SK-N-SH (cell line): Measurements from ENCODE around the gene ZNF79. TPM values are rescaled to one million over a fixed set of nuclear protein-coding genes. Genes with fewer than 3 reads are reported as not detected.

ENCODE experiments used
- CTCF ChIA-PET: fragments of 300-600, 350-600 bp; formaldehyde crosslinking; extraction: SDS; loops from one replicate; lab custom pipeline; 2021; lab: Yijun Ruan, JAX
- POLR2A ChIA-PET: fragments of 350-600 bp; sonication (Branson Sonifier 250); formaldehyde crosslinking; extraction: SDS; loops from one replicate; lab custom pipeline; 2020; ENCODE audit warnings: antibody characterized with exemption, inconsistent platforms; lab: Yijun Ruan, JAX
- DNase-seq: peaks from one replicate; pipeline ENCODE4 v3.0.0; 2012
- H2AFZ ChIP-seq: fragments of 200-600 bp; sonication (generic); 2 replicates; pipeline ENCODE4 v1.8.1; 2016; ENCODE audit warnings: antibody characterized with exemption, mild to moderate bottlenecking, low read depth
- H3F3A ChIP-seq: fragments of 200-600 bp; sonication (generic); replicated peaks from 2 replicates; pipeline ENCODE3; 2016; ENCODE audit warnings: antibody characterized with exemption, mild to moderate bottlenecking; ENCODE audit not compliant: insufficient read depth
- H3K27ac ChIP-seq, 2 experiments: fragments of 200-500 bp in 1 of 2; fragments of 200-600 bp in 1 of 2; sonication (Bioruptor generic) in 1 of 2; sonication (generic), shearing (Covaris generic) in 1 of 2; 2 replicates each; pipeline versions ENCODE4 v1.5.1 to v1.6.1; 2014 to 2016; ENCODE audit warnings: low read depth in 2 of 2, inconsistent platforms in 1 of 2, low read length in 1 of 2, mild to moderate bottlenecking in 1 of 2, mixed read lengths in 1 of 2
- H3K27me3 ChIP-seq: fragments of 200-600 bp; sonication (generic), shearing (Covaris generic); 2 replicates; pipeline ENCODE4 v1.6.1; 2016; ENCODE audit warnings: mixed run types; ENCODE audit not compliant: insufficient read depth
- H3K36me3 ChIP-seq, 2 experiments: fragments of 200-500 bp in 1 of 2; fragments of 200-600 bp in 1 of 2; sonication (Bioruptor generic) in 1 of 2; sonication (generic) in 1 of 2; replicated peaks in 1 of 2; 2 replicates each; pipeline versions ENCODE3 to v1.5.1; 2014 to 2016; ENCODE audit warnings: low read length in 1 of 2, mild to moderate bottlenecking in 1 of 2; ENCODE audit not compliant: insufficient read depth in 2 of 2, control insufficient read depth in 1 of 2
- H3K4me1 ChIP-seq, 2 experiments: fragments of 200-500 bp in 1 of 2; fragments of 200-600 bp in 1 of 2; sonication (Bioruptor generic) in 1 of 2; sonication (generic), shearing (Covaris generic) in 1 of 2; 2 replicates each; pipeline versions ENCODE4 v1.5.1 to v1.6.1; 2014 to 2016; ENCODE audit warnings: low read depth in 1 of 2, low read length in 1 of 2, mixed run types in 1 of 2; ENCODE audit not compliant: insufficient read depth in 2 of 2, control insufficient read depth in 1 of 2
- H3K4me2 ChIP-seq: fragments of 200-600 bp; sonication (generic), shearing (Covaris generic); 2 replicates; pipeline ENCODE4 v1.6.1; 2017; ENCODE audit warnings: mixed run types
- H3K4me3 ChIP-seq, 2 experiments: fragments of 200-500 bp in 1 of 2; fragments of 200-600 bp in 1 of 2; sonication (Bioruptor generic) in 1 of 2; sonication (generic), shearing (Covaris generic) in 1 of 2; 2 replicates each; pipeline versions ENCODE4 v1.5.1 to v1.8.1; 2014 to 2016; ENCODE audit warnings: low read depth in 2 of 2, inconsistent platforms in 1 of 2, low read length in 1 of 2, mild to moderate bottlenecking in 1 of 2, mixed read lengths in 1 of 2, moderate library complexity in 1 of 2
- H3K79me2 ChIP-seq: fragments of 200-600 bp; sonication (generic); 2 replicates; pipeline ENCODE4 v1.8.1; 2017; ENCODE audit warnings: mild to moderate bottlenecking; ENCODE audit not compliant: insufficient read depth
- H3K9ac ChIP-seq: fragments of 200-600 bp; sonication (generic); 2 replicates; pipeline ENCODE4 v1.6.1; 2017; ENCODE audit warnings: mixed run types
- H3K9me2 ChIP-seq: fragments of 200-600 bp; sonication (generic); 2 replicates; pipeline ENCODE4 v1.6.1; 2017; ENCODE audit warnings: mixed run types
- H3K9me3 ChIP-seq: fragments of 200-600 bp; sonication (generic); 2 replicates; pipeline ENCODE4 v1.6.1; 2017; ENCODE audit warnings: mixed run types, mild to moderate bottlenecking, moderate library complexity
- H4K20me1 ChIP-seq: fragments of 200-600 bp; sonication (generic); 2 replicates; pipeline ENCODE4 v1.6.1; 2017; ENCODE audit warnings: mild to moderate bottlenecking, mixed run types; ENCODE audit not compliant: insufficient read depth
- CHD2 ChIP-seq: fragments of 150-350 bp; IDR thresholded peaks from 2 replicates; pipeline ENCODE4 v1.6.1; 2018; ENCODE audit warnings: low read length; ENCODE audit not compliant: partially characterized antibody
- ELF1 ChIP-seq: IDR thresholded peaks from 2 replicates; pipeline ENCODE4 v1.4.0; 2012
- EZH2phosphoT487 ChIP-seq: fragments of 200-600 bp; sonication (generic); IDR thresholded peaks from 2 replicates; pipeline ENCODE4 v1.6.1; 2017; ENCODE audit warnings: low read depth, mixed run types, mild to moderate bottlenecking, antibody characterized with exemption, moderate library complexity, borderline replicate concordance
- FOXM1 ChIP-seq: IDR thresholded peaks from 2 replicates; pipeline ENCODE4 v1.4.0; 2012; ENCODE audit warnings: low read depth, mild to moderate bottlenecking
- GABPA ChIP-seq: IDR thresholded peaks from 2 replicates; pipeline ENCODE4 v1.4.0; 2012; ENCODE audit warnings: low read depth, mild to moderate bottlenecking
- JUND ChIP-seq: IDR thresholded peaks from 2 replicates; pipeline ENCODE4 v1.4.0; 2012
- MXI1 ChIP-seq: IDR thresholded peaks from 2 replicates; pipeline ENCODE4 v1.6.1; 2012; ENCODE audit warnings: mild to moderate bottlenecking, low read depth, low read length, improper control_type of control experiment
- RXRA ChIP-seq: IDR thresholded peaks from 2 replicates; pipeline ENCODE4 v1.4.0; 2012; ENCODE audit warnings: low read depth, mild to moderate bottlenecking, borderline replicate concordance
- SMC3 ChIP-seq: IDR thresholded peaks from 2 replicates; pipeline ENCODE4 v1.6.1; 2012; ENCODE audit warnings: low read depth, low read length, improper control_type of control experiment
- TEAD4 ChIP-seq: IDR thresholded peaks from 2 replicates; pipeline ENCODE4 v1.4.0; 2012; ENCODE audit warnings: mild to moderate bottlenecking, borderline replicate concordance; ENCODE audit not compliant: insufficient read depth
- YY1 ChIP-seq: IDR thresholded peaks from 2 replicates; pipeline ENCODE4 v1.4.0; 2012; ENCODE audit warnings: low read depth, mild to moderate bottlenecking
- WGBS: methylation state at CpG from one replicate; pipeline ENCODE4 v1.1.6; 2017; ENCODE audit warnings: low lambda C conversion rate; 5-methylcytosine and 5-hydroxymethylcytosine counted together
- polyA plus RNA-seq, 3 experiments: library from polyadenylated mRNA; depleted of rRNA; stranded (reverse); fragments of >200 nt; gene quantifications; 2 replicates each; pipeline ENCODE4 v1.2.3, GENCODE V29; 2012
- TF ChIP-seq, protein P1 (sequence below): fragments of 200-600 bp; sonication (generic); IDR thresholded peaks from 2 replicates; pipeline ENCODE4 v1.6.1; 2017; ENCODE audit warnings: antibody characterized with exemption, mild to moderate bottlenecking, moderate library complexity
- TF ChIP-seq, protein P2 (sequence below): IDR thresholded peaks from 2 replicates; pipeline ENCODE4 v1.6.1; 2012; ENCODE audit warnings: mild to moderate bottlenecking, low read depth, low read length, moderate library complexity
- TF ChIP-seq, protein P3 (sequence below): fragments of 150-350 bp; IDR thresholded peaks from 2 replicates; pipeline ENCODE4 v1.6.1; 2016; ENCODE audit warnings: mild to moderate bottlenecking, low read depth, low read length
- TF ChIP-seq, protein P4 (sequence below): IDR thresholded peaks from 2 replicates; pipeline ENCODE4 v1.4.0; 2012; ENCODE audit warnings: low read depth

ZNF79 gene
- polyA plus RNA-seq, 1 of the 3 experiments (the other 2 are of a cell fraction) = 4.6 TPM

DNA sequence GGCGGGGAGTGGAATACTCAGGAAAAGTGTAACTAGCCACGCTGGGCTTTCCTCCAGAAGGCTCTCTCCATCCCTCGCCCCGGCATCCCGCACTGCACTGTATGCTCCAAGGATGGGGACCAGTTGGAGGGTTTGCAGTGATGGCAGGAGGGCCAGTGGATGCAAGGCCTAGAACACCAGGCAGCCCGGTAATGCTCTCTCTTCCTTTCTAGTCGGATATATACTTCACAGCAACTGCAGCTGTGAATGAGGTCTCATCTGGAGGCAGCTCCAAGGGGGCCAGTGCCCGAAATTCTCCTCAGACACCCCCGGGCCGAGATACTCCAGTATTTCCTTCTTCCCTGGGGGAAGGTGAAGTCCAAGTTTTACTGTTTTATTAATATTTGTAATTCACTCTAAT lies 37.2 kb upstream of the ZNF79 start:
- no peaks in the 10 kb centered on the region for H3K36me3 ChIP-seq
- no peaks in the 10 kb centered on the region for H3K27me3 ChIP-seq
- CTCF ChIA-PET = no interaction called here
- H3K4me2 ChIP-seq = no peak overlapping the region
- H3K9me3 ChIP-seq = no peaks in the 10 kb centered on the region
- no peaks in the 10 kb centered on the region for H3K79me2 ChIP-seq
- peaks cover 24% of the 10 kb centered on the region for H3F3A ChIP-seq
- POLR2A ChIA-PET = no interaction called here
- H3K9me2 ChIP-seq = no peaks in the 10 kb centered on the region
- H3K27ac ChIP-seq = no peak overlapping the region
- no peaks in the 10 kb centered on the region; the same call in 1 of the 2 replicates for H4K20me1 ChIP-seq
- WGBS = 93% methylated on average over 10 of the region's 10 CpGs
- no peak overlapping the region for H2AFZ ChIP-seq
- no peak overlapping the region for H3K9ac ChIP-seq
- TF ChIP-seq CHD2 = no peak
- no peak for TF ChIP-seq JUND
- TF ChIP-seq, protein P1, sequence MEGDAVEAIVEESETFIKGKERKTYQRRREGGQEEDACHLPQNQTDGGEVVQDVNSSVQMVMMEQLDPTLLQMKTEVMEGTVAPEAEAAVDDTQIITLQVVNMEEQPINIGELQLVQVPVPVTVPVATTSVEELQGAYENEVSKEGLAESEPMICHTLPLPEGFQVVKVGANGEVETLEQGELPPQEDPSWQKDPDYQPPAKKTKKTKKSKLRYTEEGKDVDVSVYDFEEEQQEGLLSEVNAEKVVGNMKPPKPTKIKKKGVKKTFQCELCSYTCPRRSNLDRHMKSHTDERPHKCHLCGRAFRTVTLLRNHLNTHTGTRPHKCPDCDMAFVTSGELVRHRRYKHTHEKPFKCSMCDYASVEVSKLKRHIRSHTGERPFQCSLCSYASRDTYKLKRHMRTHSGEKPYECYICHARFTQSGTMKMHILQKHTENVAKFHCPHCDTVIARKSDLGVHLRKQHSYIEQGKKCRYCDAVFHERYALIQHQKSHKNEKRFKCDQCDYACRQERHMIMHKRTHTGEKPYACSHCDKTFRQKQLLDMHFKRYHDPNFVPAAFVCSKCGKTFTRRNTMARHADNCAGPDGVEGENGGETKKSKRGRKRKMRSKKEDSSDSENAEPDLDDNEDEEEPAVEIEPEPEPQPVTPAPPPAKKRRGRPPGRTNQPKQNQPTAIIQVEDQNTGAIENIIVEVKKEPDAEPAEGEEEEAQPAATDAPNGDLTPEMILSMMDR = no peak
- TF ChIP-seq, protein P2, sequence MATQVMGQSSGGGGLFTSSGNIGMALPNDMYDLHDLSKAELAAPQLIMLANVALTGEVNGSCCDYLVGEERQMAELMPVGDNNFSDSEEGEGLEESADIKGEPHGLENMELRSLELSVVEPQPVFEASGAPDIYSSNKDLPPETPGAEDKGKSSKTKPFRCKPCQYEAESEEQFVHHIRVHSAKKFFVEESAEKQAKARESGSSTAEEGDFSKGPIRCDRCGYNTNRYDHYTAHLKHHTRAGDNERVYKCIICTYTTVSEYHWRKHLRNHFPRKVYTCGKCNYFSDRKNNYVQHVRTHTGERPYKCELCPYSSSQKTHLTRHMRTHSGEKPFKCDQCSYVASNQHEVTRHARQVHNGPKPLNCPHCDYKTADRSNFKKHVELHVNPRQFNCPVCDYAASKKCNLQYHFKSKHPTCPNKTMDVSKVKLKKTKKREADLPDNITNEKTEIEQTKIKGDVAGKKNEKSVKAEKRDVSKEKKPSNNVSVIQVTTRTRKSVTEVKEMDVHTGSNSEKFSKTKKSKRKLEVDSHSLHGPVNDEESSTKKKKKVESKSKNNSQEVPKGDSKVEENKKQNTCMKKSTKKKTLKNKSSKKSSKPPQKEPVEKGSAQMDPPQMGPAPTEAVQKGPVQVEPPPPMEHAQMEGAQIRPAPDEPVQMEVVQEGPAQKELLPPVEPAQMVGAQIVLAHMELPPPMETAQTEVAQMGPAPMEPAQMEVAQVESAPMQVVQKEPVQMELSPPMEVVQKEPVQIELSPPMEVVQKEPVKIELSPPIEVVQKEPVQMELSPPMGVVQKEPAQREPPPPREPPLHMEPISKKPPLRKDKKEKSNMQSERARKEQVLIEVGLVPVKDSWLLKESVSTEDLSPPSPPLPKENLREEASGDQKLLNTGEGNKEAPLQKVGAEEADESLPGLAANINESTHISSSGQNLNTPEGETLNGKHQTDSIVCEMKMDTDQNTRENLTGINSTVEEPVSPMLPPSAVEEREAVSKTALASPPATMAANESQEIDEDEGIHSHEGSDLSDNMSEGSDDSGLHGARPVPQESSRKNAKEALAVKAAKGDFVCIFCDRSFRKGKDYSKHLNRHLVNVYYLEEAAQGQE = no peak
- TF ChIP-seq RXRA = no peak
- TF ChIP-seq FOXM1 = no peak
- no peak for TF ChIP-seq SMC3
- no peak for TF ChIP-seq GABPA
- no peak for TF ChIP-seq YY1
- no peak for TF ChIP-seq EZH2phosphoT487
- peaks cover 0 to 9% of the 10 kb centered on the region in 2 experiments; a peak in 2 of 4 replicates for H3K4me1 ChIP-seq
- DNase-seq = no peak
- H3K4me3 ChIP-seq = no peak overlapping the region

DNA sequence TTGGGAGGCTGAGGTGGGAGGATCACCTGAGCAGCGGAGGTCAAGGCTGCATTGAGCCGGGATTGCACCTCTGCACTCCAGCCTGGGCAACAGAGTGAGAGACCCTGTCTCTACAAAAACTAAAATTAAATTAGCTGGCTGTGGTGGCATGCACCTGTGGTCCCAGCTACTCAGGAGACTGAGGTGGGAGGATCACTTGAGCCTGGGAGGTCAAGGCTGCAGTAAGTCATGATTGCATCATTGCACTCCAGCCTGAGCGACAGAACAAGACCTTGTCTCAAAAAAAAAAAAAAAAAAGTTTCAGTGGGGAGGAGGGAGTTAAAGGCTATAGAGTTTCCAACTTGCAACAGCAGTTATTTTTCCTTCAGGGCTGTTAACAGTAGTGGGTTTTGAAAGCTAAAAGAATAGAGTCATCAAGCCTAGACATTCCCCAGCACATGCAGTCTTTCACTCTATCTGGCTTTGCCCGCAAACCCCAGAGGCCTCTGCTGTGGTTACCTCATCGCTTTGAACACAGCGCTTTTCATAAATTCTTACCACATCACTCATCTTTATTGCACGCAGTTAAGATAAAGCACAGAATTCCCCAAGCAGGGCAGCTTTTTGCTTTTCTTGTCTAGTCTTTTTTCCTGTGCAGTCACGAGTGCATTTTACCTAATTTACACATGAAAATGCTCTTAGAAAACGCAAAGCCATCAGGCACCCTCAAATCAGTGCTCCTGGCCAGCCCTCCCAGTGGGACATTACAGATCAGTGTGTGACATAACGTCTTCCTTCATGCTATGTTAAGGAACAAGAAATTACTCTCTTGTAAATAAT lies 35.9 kb upstream of the ZNF79 start:
- Histone ChIP-seq H2AFZ (peak overlapping the region; percentile 58; the same call in 1 of the 2 replicates), H3F3A (peaks cover 26% of the 10 kb centered on the region), H3K4me1 (peaks cover 0 to 9% of the 10 kb centered on the region in 2 experiments; a peak in 2 of 4 replicates), H3K79me2 (no peaks in the 10 kb centered on the region), H3K9ac (peak overlapping the region; percentile 41), H3K27me3 (no peaks in the 10 kb centered on the region), H3K36me3 (no peaks in the 10 kb centered on the region), H3K9me3 (no peaks in the 10 kb centered on the region), H3K4me3 (no peak overlapping the region), H3K9me2 (no peaks in the 10 kb centered on the region), H3K27ac (peak overlapping the region; percentile 7 to 80; a peak in 3 of 4 replicates), H3K4me2 (peak overlapping the region; percentile 60), H4K20me1 (no peaks in the 10 kb centered on the region; the same call in 1 of the 2 replicates)
- ChIA-PET POLR2A (interaction anchor here (0.6 to 0.7 kb wide), 2 partner anchors 81 to 413 kb away, joined by 3 read pairs; no protein-coding TSS in a partner anchor), CTCF (interaction anchor here (1.1 kb wide), 1 partner anchor 29 kb away, joined by 3 read pairs; no protein-coding TSS in a partner anchor)
- 32% methylated on average over 10 of the region's 10 CpGs for WGBS
- no peak for DNase-seq
- TF ChIP-seq GABPA (peak; percentile 24; the same call in 1 of the 2 replicates), ELF1 (no peak), MXI1 (no peak), TEAD4 (peak; percentile 91)
- TF ChIP-seq, protein P3, sequence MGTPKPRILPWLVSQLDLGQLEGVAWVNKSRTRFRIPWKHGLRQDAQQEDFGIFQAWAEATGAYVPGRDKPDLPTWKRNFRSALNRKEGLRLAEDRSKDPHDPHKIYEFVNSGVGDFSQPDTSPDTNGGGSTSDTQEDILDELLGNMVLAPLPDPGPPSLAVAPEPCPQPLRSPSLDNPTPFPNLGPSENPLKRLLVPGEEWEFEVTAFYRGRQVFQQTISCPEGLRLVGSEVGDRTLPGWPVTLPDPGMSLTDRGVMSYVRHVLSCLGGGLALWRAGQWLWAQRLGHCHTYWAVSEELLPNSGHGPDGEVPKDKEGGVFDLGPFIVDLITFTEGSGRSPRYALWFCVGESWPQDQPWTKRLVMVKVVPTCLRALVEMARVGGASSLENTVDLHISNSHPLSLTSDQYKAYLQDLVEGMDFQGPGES = no peak
- TF ChIP-seq, protein P4, sequence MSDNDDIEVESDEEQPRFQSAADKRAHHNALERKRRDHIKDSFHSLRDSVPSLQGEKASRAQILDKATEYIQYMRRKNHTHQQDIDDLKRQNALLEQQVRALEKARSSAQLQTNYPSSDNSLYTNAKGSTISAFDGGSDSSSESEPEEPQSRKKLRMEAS = peak; percentile 93
- TF ChIP-seq, protein P2 = no peak
